Prostate gland (tissue), 2 donors: ENCODE results near the gene EYA4.

Source experiments
- CTCF ChIP-seq, 4 experiments: fragments of 200-600 bp in 2 of 4; fragments of 450-650 bp in 2 of 4; sonication (generic) in 2 of 4; IDR thresholded peaks; 1 replicate in 3 of 4; 2 replicates in 1 of 4; pipeline ENCODE4 v1.5.1; 2016 to 2019; ENCODE audit warnings: antibody characterized with exemption in 4 of 4, mild to moderate bottlenecking in 2 of 4, moderate library complexity in 2 of 4
- POLR2A ChIP-seq: fragments of 450-650 bp; IDR thresholded peaks from one replicate; pipeline ENCODE4 v1.6.1; 2016; ENCODE audit warnings: antibody characterized with exemption, mild to moderate bottlenecking
- POLR2AphosphoS5 ChIP-seq: sonication (generic); formaldehyde crosslinking; IDR thresholded peaks from one replicate; pipeline ENCODE4 v1.6.1; 2017; ENCODE audit warnings: antibody characterized with exemption

GRCh38 chr6:133431031-133431430 lies 189.9 kb downstream of the EYA4 start:
- TF ChIP-seq CTCF (IDR thresholded peaks at IDR 0.05) = no peak
- TF ChIP-seq POLR2AphosphoS5 = no peak
- no peak for TF ChIP-seq POLR2A
